Endothelial cell (in vitro differentiated cells): Measurements from ENCODE around the gene KRTCAP3. TPM values are rescaled to one million over a fixed set of nuclear protein-coding genes. Genes with fewer than 3 reads are reported as not detected.

Source experiments
- DNase-seq: peaks from one replicate; pipeline ENCODE4 v3.0.0; 2021; ENCODE audit warnings: low spot score
- H3K27ac Mint-ChIP-seq: one replicate; pipeline ENCODE4 v1.8.0; 2021; ENCODE audit warnings: mixed read lengths, inconsistent platforms; ENCODE audit not compliant: unreplicated experiment
- H3K27me3 Mint-ChIP-seq: one replicate; pipeline ENCODE4 v1.8.0; 2021; ENCODE audit warnings: mild to moderate bottlenecking, moderate library complexity, mixed read lengths, inconsistent platforms; ENCODE audit not compliant: unreplicated experiment
- H3K36me3 Mint-ChIP-seq: one replicate; pipeline ENCODE4 v1.8.0; 2021; ENCODE audit warnings: mild to moderate bottlenecking, low read depth, mixed read lengths, inconsistent platforms; ENCODE audit not compliant: unreplicated experiment
- H3K4me1 Mint-ChIP-seq: one replicate; pipeline ENCODE4 v1.8.0; 2021; ENCODE audit warnings: mild to moderate bottlenecking, mixed read lengths, inconsistent platforms; ENCODE audit not compliant: unreplicated experiment
- H3K4me3 Mint-ChIP-seq: one replicate; pipeline ENCODE4 v1.8.0; 2021; ENCODE audit warnings: mild to moderate bottlenecking, mixed read lengths, inconsistent platforms; ENCODE audit not compliant: unreplicated experiment
- H3K9me3 Mint-ChIP-seq: one replicate; pipeline ENCODE4 v1.8.0; 2021; ENCODE audit warnings: mixed read lengths, inconsistent platforms; ENCODE audit not compliant: unreplicated experiment
- total RNA-seq: library from RNA; stranded (reverse); fragmentation: NEBNext Ultra II Directional; extraction: Animal tissue kit (Norgen Biotek cat#: 25700); gene quantifications from one replicate; pipeline ENCODE4 v1.2.1, GENCODE V29; 2021; ENCODE audit not compliant: unreplicated experiment
- TF ChIP-seq, protein P1 (sequence below): fragments of 200-600 bp; sonication (generic); IDR thresholded peaks from one replicate; pipeline ENCODE4 v1.5.0; 2021; ENCODE audit warnings: antibody characterized with exemption; ENCODE audit not compliant: unreplicated experiment

The KRTCAP3 gene
- total RNA-seq, 1 donor from 2014 or later, result 4.6 TPM

DNA sequence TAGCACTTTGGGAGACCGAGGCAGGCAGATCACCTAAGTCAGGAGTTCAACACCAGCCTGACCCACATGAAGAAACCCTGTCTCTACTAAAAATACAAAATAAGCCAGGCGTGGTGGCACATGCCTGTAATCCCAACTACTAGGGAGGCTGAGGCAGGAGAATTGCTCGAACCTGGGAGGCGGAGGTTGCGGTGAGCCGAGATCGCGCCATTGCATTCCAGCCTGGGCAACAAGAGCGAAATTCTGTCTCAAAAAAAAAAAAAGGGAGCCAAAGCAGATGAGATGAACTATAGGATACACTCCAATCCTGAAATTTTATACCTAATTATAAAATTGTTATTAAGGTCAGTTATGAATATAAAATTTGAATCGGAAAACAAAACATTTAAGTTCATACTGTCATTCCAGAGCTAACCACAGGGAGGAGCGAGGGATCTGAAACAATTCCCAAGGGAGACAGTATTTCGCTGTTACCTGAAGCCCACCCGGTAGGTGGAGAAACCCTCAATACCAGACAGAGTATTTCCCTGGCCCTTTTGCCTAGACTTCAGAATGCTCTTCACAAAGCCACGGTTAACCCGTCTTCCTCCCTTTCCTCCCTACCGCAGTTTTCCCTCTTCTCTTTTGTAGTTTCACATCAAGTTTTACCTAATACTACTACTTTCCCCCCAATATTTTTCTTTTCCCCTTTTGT lies 34.2 kb upstream of the KRTCAP3 start:
- H3K4me3 Mint-ChIP-seq, result peak overlapping the region; percentile 93
- DNase-seq, result peak; percentile 43
- TF ChIP-seq, protein P1, sequence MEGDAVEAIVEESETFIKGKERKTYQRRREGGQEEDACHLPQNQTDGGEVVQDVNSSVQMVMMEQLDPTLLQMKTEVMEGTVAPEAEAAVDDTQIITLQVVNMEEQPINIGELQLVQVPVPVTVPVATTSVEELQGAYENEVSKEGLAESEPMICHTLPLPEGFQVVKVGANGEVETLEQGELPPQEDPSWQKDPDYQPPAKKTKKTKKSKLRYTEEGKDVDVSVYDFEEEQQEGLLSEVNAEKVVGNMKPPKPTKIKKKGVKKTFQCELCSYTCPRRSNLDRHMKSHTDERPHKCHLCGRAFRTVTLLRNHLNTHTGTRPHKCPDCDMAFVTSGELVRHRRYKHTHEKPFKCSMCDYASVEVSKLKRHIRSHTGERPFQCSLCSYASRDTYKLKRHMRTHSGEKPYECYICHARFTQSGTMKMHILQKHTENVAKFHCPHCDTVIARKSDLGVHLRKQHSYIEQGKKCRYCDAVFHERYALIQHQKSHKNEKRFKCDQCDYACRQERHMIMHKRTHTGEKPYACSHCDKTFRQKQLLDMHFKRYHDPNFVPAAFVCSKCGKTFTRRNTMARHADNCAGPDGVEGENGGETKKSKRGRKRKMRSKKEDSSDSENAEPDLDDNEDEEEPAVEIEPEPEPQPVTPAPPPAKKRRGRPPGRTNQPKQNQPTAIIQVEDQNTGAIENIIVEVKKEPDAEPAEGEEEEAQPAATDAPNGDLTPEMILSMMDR, result peak; percentile 71
- peak overlapping the region; percentile 89 for H3K27ac Mint-ChIP-seq
- no peaks in the 10 kb centered on the region for H3K9me3 Mint-ChIP-seq
- peaks cover 9% of the 10 kb centered on the region for H3K36me3 Mint-ChIP-seq
- H3K27me3 Mint-ChIP-seq, result peaks cover 10% of the 10 kb centered on the region
- H3K4me1 Mint-ChIP-seq, result peaks cover 10% of the 10 kb centered on the region

DNA sequence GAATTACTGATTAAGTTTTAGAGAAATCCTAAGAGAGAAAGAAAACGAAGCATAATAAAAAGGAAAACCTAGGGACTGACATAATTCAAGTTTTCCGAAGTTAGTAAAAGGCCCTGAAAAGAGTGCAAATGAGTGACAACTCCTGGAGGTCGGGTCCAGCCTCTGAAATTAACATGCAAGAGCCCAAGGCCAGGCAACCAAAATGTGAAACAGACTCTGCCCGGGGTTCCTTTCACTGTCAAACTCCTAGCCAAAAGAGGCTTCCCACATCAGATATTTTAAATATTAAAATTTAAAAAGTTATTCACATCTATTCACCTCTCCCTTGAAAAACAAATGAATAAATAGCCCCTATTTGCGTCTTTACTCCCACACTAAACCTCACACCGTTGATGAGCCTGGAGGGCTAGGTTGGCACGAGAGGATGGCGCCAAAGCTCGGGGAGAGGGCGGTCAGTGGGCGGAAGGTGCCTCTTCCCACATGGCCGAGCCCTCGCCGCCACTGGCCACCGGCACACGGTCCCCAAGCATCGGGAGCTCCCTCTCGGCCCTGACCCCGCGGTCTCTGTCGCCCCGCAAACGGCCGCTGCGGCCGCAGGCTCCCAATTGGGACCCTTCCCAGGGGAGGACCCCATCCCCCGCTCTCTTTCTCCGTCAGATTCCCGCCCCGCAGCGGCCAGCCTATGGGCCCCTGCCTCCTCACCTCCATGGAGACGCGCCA lies 33.4 kb upstream of the KRTCAP3 start:
- H3K36me3 Mint-ChIP-seq, result peaks cover 9% of the 10 kb centered on the region
- peaks cover 10% of the 10 kb centered on the region for H3K4me1 Mint-ChIP-seq
- peak overlapping the region; percentile 89 for H3K27ac Mint-ChIP-seq
- peak; percentile 33 for DNase-seq
- TF ChIP-seq, protein P1, result no peak
- H3K4me3 Mint-ChIP-seq, result peak overlapping the region; percentile 93
- H3K9me3 Mint-ChIP-seq, result no peaks in the 10 kb centered on the region
- H3K27me3 Mint-ChIP-seq, result peaks cover 10% of the 10 kb centered on the region

DNA sequence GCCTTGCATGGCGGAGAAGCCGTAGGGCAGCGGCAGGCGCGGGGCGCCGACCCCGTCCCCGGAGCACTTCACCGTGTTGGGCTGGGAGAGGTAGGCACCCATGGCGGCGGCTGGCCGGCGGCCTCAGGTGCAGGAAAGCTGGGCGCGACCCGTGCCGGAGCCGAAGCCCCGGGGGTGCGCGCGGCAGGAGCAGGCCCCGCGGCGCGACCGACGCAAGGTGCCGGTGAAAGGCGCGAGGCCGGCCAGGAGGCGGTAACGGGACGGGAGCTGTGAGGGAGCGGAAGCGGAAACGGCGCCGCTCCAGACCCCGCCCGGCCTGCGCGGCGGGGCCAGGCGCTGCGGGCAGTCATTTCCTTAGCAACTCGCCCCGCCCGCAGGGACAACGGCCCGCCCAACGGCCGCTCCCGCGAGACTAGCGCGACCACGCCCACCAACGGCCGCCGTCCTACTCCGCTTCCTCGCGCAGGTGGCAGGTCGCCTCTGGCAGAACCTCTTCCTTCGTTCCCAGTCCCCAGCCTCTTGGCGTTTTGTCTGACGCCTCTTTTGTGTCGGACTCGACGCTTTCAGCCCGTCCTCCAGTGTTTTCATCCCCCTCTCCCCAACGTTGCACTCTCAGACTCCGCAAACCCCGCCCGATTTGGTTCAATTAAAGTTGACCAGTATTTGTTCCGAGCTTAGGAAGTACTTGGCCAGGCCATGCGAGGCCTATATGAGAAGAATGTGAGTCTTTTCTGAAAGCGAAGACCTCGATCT lies 32.7 kb upstream of the KRTCAP3 start, which contains the start of gene PPM1G:
Gene PPM1G (minus strand): TSS at position 271 of the 753 bp plus-strand sequence. CDS start 169 bp downstream, at position 102.
- Mint-ChIP-seq H3K36me3 (peaks cover 9% of the 10 kb centered on the region), H3K4me1 (peaks cover 10% of the 10 kb centered on the region)

DNA sequence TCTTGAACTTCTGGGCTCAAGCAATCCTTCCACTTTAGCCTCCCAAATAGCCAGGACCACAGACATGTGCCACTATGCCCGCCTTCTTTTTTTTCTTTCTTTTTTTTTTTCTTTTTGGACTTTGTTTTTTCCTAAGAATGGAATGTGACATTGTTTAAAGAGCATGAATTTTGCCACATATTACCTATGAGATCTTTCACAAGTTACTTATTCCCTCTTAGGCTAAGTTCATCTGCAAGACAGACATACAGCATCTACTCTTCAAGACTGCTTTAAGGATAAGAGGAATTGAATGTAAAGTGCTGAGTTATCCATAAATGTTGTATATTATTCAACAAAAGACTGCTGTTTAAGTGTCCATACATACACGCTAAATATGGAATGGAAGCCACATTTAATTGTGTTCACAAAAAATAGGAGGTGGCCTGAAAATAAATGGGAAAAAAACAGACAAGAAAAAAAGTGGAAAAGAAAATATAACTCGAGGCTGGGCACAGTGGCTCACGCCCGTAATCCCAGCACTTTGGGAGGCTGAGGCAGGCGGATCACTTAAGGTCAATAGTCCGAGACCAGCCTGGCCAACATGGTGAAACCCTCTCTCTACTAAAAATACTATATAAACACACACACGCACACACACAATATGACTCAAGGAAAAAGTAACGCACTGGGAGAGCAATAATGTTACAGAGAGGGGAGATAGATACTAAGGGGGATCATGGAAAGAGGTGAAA lies 29.6 kb upstream of the KRTCAP3 start:
- Mint-ChIP-seq H3K4me3 (no peak overlapping the region), H3K27me3 (peaks cover 7% of the 10 kb centered on the region), H3K27ac (no peak overlapping the region), H3K9me3 (no peaks in the 10 kb centered on the region), H3K4me1 (peaks cover 10% of the 10 kb centered on the region), H3K36me3 (peaks cover 9% of the 10 kb centered on the region)
- DNase-seq, result no peak
- TF ChIP-seq, protein P1, result no peak

More for the DNA sequence above, 32.7 kb upstream of the KRTCAP3 start, which contains the start of gene PPM1G:
- DNase-seq, result peak; percentile 97
- Mint-ChIP-seq H3K9me3 (no peaks in the 10 kb centered on the region), H3K4me3 (peak within 1 kb of the TSS; percentile 97), H3K27ac (peak within 1 kb of the TSS; percentile 97), H3K27me3 (peaks cover 8% of the 10 kb centered on the region)
- TF ChIP-seq, protein P1, result no peak
